NCI-H1048 (cell line): ENCODE data around the gene TMEM272.

Source experiments
- DNase-seq: peaks from one replicate; lab custom pipeline; 2025; lab: John Stamatoyannopoulos, UW

Gene TMEM272

GRCh38 chr13:51804295-51805172 lies 40.4 kb downstream of the TMEM272 start:
- no peak for DNase-seq

DNA sequence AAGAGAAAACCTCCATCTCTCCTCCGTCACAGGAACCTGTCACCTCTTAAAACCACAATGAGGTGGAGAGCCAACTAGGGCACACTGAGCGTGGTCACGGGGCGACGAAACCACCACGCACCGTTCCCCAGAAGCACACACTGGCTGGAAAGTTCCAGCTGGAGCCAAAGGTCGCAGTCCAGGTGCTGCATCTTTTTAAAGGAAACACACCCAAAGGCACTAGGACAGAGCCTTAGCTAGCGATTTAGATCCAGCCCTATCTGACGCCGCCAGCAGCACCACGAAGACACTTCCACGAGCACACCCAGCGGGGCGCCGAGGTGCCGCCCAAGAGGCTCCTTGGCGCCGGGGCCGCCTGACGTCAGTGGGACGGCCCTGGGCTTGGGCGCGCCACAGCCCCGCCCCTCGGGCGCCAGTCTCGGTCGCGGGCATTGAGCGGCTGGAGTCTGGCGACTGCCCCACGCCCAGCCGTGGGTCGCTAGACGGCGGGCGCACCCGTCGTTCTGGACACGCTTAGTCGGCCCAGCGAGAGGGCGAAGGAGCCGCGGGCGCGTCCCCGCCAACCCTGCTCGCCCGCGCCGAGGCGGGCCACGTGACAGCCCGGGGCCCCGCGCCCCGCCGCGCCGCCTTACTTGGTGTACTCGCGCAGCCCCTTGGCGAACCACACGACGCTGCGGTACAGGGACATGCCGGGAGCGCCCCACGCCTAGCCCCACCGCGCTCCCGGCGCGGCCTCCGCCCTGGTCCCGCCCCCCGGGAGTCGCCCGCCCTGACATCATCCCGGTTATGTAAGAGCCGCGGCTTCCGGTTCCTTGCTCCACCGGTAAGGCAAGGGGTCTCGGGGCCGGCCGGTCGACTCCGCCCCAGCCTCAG lies 41.3 kb downstream of the TMEM272 start, which contains the start of gene DHRS12:
Gene DHRS12 (minus strand): TSS at position 742 of the 873 bp plus-strand sequence. CDS start 4,504 bp downstream, outside the sequence.
- DNase-seq, result no peak

DNA sequence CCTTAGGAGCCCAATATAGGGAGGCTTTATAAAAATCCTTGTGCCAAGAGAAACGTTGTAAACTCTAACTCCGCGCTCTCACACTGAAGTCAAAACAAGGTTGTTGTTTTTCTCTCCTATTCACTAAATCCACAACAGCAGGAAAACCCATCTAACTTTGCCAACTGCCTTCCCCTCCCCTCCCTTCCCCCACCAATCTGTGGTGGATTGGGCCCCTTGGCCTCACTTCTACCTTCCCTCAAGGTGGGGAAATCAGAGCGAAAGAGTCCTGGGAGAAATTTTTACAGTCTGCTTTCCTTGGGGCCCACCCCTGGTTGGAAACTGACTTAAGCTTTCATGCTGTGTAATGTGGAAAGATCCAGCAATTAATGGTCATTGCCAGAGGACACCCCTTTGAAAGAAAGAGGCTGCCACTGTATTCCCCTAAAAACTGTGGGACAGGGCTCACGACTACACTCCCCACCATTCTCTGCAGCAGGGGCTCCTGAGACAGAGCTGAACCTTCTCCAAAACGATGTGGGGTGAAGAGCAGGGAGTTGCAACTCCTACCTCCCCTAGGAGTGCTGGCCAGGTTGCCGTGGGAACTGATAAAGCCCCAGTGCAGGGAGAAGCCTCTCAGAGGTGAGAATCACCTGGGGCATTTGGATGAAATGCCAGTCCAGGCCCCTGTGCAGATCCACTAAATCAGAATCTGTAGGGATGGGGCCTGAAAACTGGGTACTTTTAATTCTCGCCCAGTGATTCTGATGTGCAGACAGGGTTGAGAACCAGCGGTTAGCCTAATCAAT lies 42.2 kb downstream of the TMEM272 start:
- DNase-seq, result no peak

DNA sequence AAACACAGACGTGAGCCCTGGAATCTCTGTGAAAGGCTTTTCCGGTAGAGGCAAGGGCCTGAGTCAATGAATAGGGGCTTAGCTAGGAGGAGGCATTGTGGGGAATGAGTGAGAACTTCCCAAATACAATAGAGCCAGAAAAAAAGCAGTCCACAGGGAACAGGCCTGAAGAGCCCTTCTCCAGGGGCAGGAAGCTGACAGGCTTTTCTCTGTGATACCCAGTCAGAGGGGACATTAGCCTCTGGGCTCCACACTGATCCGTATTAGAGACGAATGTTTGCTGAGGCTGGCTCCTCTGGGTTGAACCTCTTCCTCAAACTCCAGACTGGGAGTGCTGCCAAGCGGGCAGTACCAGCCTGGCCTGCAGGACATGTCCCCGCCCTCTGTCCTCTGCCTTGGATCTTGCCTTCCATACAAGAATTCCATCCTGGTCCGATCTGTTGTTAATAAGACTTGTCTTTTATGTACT lies 43.3 kb downstream of the TMEM272 start:
- no peak for DNase-seq

- DNase-seq, result no peak
Observed at GRCh38 chr13:51800486-51800885, 44.5 kb downstream of the TMEM272 start.

- DNase-seq, result no peak
Observed at GRCh38 chr13:51799261-51799660, 45.7 kb downstream of the TMEM272 start.

DNA sequence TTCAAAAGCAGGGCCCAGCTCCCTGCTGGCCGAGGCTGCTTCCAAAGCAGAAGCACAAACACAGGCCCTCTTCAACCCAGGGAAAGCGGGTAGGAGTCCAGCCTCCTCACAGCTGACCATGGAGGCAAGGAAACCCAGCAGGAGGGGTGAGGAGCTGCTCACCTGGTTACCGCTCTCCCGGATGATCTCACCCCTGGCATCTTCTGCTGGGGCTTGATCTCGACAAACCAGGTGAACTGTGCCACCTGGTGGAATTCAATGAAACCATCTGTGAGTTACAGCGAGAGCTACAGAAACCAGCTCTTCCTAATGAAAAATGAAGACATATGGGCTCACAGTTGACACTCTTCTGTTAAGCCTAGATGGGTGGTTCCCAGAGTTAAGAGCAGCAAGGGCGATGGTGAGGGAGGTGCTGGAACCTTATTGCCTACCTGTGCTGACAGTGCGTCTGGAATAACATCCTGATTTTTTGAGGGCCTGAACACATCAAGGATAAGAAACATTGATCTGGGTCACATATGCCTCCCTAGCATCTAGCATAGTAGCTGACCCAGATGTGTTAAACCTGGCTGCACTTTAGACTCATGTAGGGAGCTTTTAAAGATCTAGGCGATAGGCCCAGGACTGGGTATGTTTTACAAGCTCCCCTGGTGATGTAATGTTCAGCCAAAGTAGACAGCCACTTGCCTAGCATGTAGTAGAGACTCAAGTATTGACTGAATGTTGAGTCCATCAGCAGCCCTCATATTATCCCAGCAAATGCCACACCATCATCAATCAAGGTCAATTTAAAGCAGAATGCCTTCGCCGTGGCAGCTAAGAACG lies 47.1 kb downstream of the TMEM272 start:
- DNase-seq, result peak; percentile 23

GRCh38 chr13:51796546-51796945 lies 48.4 kb downstream of the TMEM272 start:
- DNase-seq, result no peak

DNA sequence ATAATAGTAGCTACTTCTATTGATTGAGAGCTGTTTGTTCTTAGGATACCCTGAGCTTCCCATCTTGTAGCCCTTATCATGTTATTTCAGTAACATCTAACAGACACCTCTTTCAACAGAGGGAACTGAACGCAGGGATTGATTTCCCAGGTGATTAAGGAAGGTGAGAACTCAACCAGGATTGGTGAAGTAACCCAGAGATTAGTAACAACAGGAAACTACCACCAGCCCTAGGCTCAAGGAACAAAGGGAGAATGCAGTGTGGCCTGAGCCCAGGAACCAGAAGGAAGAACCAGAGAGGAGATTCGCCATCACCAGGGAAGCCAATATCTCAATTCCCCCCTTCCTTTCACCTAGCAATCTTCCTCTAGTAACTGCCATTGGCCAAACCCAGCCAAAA lies 49.6 kb downstream of the TMEM272 start:
- no peak for DNase-seq

GRCh38 chr13:51794964-51795363 lies 50.0 kb downstream of the TMEM272 start:
- no peak for DNase-seq

- DNase-seq, result no peak
Observed at GRCh38 chr13:51793570-51794271, 51.3 kb downstream of the TMEM272 start.

DNA sequence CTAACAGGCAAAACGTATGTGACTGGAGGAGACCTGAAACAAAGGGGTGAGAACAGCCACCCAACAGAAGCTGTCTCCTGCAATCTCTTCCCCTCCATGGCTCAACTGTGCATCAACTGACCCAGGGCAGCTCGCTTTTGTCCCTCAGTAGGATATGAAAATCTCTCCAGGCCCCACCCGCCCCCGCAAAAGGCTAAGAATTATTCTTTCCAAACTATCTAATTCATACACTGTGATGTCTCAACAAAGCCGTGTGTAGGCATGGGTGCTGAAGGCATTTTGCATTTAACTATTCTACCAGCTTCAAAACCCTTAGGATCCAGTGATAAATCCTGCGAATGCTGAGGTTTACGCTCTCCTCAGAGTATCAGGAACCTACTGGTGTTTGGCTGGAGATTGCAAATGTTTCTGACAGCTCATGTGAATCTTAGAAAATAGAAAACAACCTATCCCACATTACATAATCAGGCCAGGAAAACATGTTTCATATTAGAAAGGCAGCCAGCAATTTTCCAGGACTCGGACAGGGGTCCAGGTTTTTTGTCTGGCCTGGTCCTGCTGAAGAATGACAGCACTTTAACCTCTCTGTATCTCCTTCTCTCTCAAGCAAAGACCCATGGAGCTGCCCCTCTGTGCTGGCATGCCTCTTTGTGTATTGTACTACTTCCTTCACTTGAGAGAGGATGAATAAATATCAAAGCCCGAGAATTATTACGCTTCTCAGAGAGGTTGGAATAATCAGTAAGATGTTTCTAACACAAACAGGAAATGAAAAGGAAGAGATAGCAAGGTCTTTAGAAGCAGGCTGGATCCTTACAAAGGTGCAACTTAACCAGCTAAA lies 58.3 kb downstream of the TMEM272 start:
- DNase-seq, result no peak

- no peak for DNase-seq
Observed at GRCh38 chr13:51785712-51786424, 59.1 kb downstream of the TMEM272 start.

- DNase-seq, result no peak
Observed at GRCh38 chr13:51784097-51784496, 60.9 kb downstream of the TMEM272 start.

DNA sequence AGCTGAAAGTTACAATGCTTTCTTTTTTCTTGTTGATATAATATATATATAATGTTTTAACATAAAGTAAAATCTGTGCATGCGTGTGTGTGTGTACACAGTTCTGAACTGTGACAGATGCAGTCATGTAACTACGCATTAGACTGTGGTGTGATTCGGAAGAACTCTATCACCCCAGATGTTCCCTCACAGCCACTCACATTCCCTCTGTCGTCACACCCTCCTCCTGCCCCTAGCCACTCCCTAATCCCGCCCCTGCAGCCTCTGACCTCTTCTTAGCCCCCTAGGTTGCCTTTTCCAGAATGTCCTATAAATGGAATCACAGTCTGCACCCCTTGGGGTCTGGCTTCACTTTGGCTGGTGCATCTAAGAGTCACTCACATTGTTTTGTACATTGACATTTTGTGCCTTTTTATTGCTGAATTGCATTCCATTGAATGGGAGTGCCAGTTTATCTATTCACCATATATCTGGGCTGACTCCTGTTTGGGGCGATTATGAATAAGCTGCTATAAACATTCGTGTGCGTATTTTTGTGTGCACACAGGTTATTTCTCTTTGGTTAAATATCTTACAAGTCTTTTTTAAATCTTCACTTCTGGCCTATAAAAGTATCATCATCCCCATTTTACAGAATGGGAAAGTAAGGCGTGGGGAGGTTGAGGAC lies 61.4 kb downstream of the TMEM272 start:
- no peak for DNase-seq

DNA sequence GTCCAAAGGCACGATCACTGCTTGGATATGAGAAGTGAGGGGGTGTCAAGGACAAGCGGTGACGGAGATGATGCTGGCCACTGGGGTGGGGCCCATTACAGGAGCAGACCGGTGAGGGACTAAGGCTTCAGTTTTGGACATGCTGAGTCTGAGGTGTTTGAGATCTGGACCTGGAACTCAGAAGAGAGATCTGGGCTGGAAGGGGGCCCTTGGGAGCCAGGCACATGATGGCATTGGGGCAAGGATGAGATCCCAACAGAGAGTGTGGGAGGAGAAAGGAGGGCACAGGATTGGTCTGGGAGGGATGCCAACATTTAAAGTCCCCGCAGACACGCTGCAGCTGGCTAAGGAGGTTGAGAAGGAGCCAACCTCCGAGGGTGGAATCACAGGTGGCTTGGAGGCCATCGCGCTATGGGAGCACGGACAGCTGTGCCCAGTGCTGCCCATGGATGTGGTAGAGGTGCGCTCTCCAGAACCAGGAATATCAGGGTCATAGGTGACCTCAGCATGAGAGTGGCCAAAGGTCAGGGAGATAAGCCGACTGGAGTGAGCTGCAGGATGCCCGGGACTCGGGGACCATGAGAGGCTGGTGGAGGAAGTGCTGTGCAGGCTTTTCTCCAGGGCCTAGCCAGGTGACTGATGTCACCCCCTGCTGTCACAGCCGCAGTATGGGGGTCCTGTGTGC lies 62.8 kb downstream of the TMEM272 start:
- no peak for DNase-seq

GRCh38 chr13:51781246-51782022 lies 63.5 kb downstream of the TMEM272 start:
- no peak for DNase-seq
